Measurements from ENCODE around the gene PITPNB. TPM values are rescaled to one million over a fixed set of nuclear protein-coding genes. Genes with fewer than 3 reads are reported as not detected.

PITPNB gene
- total and polyA plus RNA-seq, 11 donors, result 13.6 to 84.7 (median 46.7) TPM

DNA sequence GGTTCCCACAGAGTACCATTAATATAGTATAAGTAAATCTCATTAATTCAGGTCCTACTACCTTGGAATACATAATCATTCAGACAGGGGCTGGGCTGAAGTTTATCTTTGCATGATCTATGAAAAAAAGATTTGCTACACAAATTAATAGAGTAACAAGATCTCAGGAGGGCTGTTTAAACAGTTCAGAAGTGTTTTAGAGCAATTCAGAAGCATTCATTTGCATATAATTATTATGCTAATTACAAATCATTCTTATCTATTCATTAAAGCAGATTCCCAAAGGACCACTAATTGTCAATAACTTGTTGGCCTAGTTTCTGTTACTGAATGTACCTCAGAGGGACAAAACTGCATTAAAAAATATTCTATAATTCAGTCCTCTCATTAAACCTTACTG, 40.5 kb downstream of the PITPNB start:
- Histone ChIP-seq H3K4me1 (peaks cover 12 to 94% (median 71%) of the 10 kb centered on the region in 12 donors), H3K9me3 (no peaks in the 10 kb centered on the region), H3K4me3 (no peak overlapping the region), H3K36me3 (peaks cover 0 to 11% (median 1%) of the 10 kb centered on the region in 9 donors), H3K27ac (peak overlapping the region in 1 of 12 donors; percentile 81), H3K27me3 (no peaks in the 10 kb centered on the region)
- no peak for ATAC-seq
- no peak for DNase-seq
- TF ChIP-seq POLR2A (IDR thresholded peaks at IDR 0.05), result no peak
- TF ChIP-seq, protein P1, sequence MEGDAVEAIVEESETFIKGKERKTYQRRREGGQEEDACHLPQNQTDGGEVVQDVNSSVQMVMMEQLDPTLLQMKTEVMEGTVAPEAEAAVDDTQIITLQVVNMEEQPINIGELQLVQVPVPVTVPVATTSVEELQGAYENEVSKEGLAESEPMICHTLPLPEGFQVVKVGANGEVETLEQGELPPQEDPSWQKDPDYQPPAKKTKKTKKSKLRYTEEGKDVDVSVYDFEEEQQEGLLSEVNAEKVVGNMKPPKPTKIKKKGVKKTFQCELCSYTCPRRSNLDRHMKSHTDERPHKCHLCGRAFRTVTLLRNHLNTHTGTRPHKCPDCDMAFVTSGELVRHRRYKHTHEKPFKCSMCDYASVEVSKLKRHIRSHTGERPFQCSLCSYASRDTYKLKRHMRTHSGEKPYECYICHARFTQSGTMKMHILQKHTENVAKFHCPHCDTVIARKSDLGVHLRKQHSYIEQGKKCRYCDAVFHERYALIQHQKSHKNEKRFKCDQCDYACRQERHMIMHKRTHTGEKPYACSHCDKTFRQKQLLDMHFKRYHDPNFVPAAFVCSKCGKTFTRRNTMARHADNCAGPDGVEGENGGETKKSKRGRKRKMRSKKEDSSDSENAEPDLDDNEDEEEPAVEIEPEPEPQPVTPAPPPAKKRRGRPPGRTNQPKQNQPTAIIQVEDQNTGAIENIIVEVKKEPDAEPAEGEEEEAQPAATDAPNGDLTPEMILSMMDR (IDR thresholded peaks at IDR 0.05), result no peak
- intact Hi-C loops (cut with DNase I), result loop anchor here in 1 of 10 donors (10.0 kb wide), 1 partner anchor 716 kb away; no protein-coding TSS in a partner anchor

DNA sequence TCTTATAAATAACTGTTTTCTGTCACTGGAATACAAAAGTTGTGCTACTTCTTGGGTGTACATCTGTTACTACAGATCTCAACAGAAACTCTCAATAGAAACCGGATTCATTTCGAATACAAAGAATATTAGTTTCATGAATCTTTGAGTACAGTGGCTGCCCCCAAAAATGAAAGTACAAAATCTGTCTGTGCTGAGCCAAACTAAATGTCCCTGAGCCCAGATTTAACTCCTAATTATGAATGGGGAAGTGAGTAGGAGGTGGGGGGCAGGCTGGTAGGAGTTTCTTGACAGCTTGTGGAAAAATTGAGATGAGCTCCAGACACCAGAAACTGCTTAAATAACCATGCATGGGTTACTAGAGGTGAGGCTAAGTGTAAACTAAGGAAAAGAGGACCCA, 41.6 kb downstream of the PITPNB start:
- 75 to 84% (median 81%) methylated on average over 2 of the region's 2 CpGs for WGBS, 4 donors
- Histone ChIP-seq H3K27ac (peak overlapping the region in 4 of 12 donors; percentile 9 to 82 (median 48)), H3K36me3 (peaks cover 0 to 18% (median 2%) of the 10 kb centered on the region in 9 donors), H3K27me3 (no peaks in the 10 kb centered on the region), H3K4me1 (peaks cover 12 to 96% (median 75%) of the 10 kb centered on the region in 12 donors), H3K9me3 (no peaks in the 10 kb centered on the region), H3K4me3 (no peak overlapping the region)
- intact Hi-C loops (cut with DNase I), result loop anchor here in 1 of 10 donors (10.0 kb wide), 1 partner anchor 717 kb away; no protein-coding TSS in a partner anchor
- DNase-seq, result no peak
- TF ChIP-seq, protein P1 (IDR thresholded peaks at IDR 0.05), result no peak
- no peak for TF ChIP-seq POLR2A (IDR thresholded peaks at IDR 0.05)
- ATAC-seq, result no peak

DNA sequence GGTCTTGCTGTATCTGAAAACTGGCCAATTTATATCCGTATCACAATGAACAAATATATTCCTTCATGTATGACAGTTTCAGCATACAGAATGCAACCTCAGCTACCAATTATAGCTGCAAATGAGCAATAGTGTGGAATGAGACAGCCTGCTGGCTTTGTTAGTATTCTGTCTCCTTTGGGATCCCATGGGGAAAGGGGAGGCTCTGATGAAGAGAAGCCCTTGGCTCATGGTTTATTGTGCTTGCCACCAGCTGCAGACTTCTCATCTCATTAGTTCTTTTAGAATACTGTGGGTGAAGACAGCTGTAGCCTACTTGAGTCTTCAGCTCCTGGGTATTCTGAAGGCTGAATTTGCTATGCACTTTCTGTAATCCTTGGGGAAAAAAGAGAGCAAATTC, 42.4 kb downstream of the PITPNB start:
- H3K4me1 ChIP-seq, result peaks cover 12 to 94% (median 73%) of the 10 kb centered on the region in 12 donors

DNA sequence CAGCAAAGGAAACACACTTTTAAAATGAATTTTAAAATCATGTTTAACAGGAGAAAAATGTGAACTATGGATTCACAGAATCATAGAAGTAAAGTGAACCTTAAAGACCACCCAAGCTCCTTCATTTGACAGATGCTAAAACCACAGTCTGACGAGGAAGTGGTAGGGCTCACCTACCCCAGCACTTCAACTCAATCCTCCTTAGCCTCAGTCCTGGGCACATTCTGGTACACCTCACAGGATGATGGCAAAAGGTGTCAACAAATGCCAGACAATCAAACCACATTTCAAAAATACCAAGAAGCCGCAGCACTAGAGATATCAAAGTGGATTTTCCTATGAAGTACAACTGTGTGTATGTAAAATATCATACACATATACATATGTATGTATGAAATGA, 43.1 kb downstream of the PITPNB start:
- WGBS, 4 donors, result 75 to 81% (median 78%) methylated on average over 2 of the region's 2 CpGs
- Histone ChIP-seq H3K27ac (peak overlapping the region in 6 of 12 donors; percentile 0 to 82 (median 46)), H3K9me3 (peaks cover 0 to 6% (median 0%) of the 10 kb centered on the region in 12 donors), H3K4me1 (peaks cover 12 to 88% (median 66%) of the 10 kb centered on the region in 12 donors), H3K27me3 (no peaks in the 10 kb centered on the region), H3K36me3 (peaks cover 0 to 32% (median 16%) of the 10 kb centered on the region in 9 donors), H3K4me3 (no peak overlapping the region)
- no peak for TF ChIP-seq POLR2A (IDR thresholded peaks at IDR 0.05)
- TF ChIP-seq, protein P1 (IDR thresholded peaks at IDR 0.05), result no peak
- no peak for ATAC-seq
- intact Hi-C loops (cut with DNase I), result loop anchor here in 1 of 10 donors (10.0 kb wide), 1 partner anchor 719 kb away; no protein-coding TSS in a partner anchor
- no peak for DNase-seq

More for the DNA sequence above, 42.4 kb downstream of the PITPNB start:
- H3K36me3 ChIP-seq, result peaks cover 0 to 25% (median 8%) of the 10 kb centered on the region in 9 donors
- H3K4me3 ChIP-seq, result no peak overlapping the region
- peaks cover 0 to under 1% (median 0%) of the 10 kb centered on the region in 12 donors for H3K9me3 ChIP-seq
- H3K27ac ChIP-seq, result peak overlapping the region in 5 of 12 donors; percentile 0 to 82 (median 26)
- intact Hi-C loops (cut with DNase I), result loop anchor here in 1 of 10 donors (10.0 kb wide), 1 partner anchor 718 kb away; no protein-coding TSS in a partner anchor
- DNase-seq, result no peak
- WGBS, 4 donors, result 30 to 40% (median 31%) methylated on average over 1 of the region's 1 CpG
- TF ChIP-seq, protein P1 (IDR thresholded peaks at IDR 0.05), result no peak
- TF ChIP-seq POLR2A (IDR thresholded peaks at IDR 0.05), result no peak
- H3K27me3 ChIP-seq, result no peaks in the 10 kb centered on the region
- peak in 2 of 4 donors; percentile 20 to 51 for ATAC-seq
